Esophagus muscularis mucosa (tissue), 4 donors: ENCODE results near the gene ADCY5. TPM values are rescaled to one million over a fixed set of nuclear protein-coding genes. Genes with fewer than 3 reads are reported as not detected.

Experiments used
- DNase-seq: peaks from one replicate; pipeline ENCODE4 v3.0.0-alpha.2; 2017; ENCODE audit errors: extremely low spot score
- H3K27ac ChIP-seq, 4 donors: fragments of 200-600 bp; sonication (generic); replicated peaks in 1 of 4; 1 replicate in 3 of 4; 2 replicates in 1 of 4; pipeline ENCODE4 v1.5.1; 2016 to 2019; ENCODE audit warnings: mild to moderate bottlenecking in 1 of 4
- H3K27me3 ChIP-seq, 4 donors: fragments of 200-600 bp; sonication (generic); one replicate each; pipeline versions ENCODE4 v1.5.1 to v1.6.0; 2016 to 2019
- H3K36me3 ChIP-seq, 4 donors: fragments of 200-600 bp; sonication (generic); one replicate each; pipeline ENCODE4 v1.5.1; 2016 to 2019
- H3K4me1 ChIP-seq, 4 donors: fragments of 200-600 bp; sonication (generic); one replicate each; pipeline ENCODE4 v1.5.1; 2016 to 2019
- H3K4me3 ChIP-seq, 4 donors: fragments of 200-600 bp; sonication (generic); 1 replicate in 2 of 4; 2 replicates in 2 of 4; pipeline ENCODE4 v1.5.1; 2016 to 2019; ENCODE audit warnings: mild to moderate bottlenecking in 4 of 4, moderate library complexity in 1 of 4
- H3K9me3 ChIP-seq, 4 donors: fragments of 200-600 bp; sonication (generic); 1 replicate in 3 of 4; 2 replicates in 1 of 4; pipeline ENCODE4 v1.5.1; 2016 to 2019
- CTCF ChIP-seq, 3 experiments: fragments of 200-600 bp in 2 of 3; fragments of 450-650 bp in 1 of 3; sonication (generic) in 2 of 3; IDR thresholded peaks; one replicate each; pipeline ENCODE4 v1.5.1; 2017 to 2019; ENCODE audit warnings: antibody characterized with exemption in 3 of 3, mild to moderate bottlenecking in 2 of 3, moderate library complexity in 1 of 3
- EP300 ChIP-seq: sonication (generic); formaldehyde crosslinking; IDR thresholded peaks from one replicate; pipeline ENCODE4 v1.6.1; 2017; ENCODE audit warnings: antibody characterized with exemption
- POLR2A ChIP-seq: fragments of 450-650 bp; IDR thresholded peaks from one replicate; pipeline ENCODE4 v1.6.1; 2017; ENCODE audit warnings: antibody characterized with exemption, moderate library complexity, mild to moderate bottlenecking, low read depth
- POLR2AphosphoS5 ChIP-seq, 2 donors: sonication (generic); formaldehyde crosslinking; IDR thresholded peaks; one replicate each; pipeline ENCODE4 v1.6.1; 2017; ENCODE audit warnings: antibody characterized with exemption in 2 of 2
- WGBS: methylation state at CpG from one replicate; pipeline ENCODE4 v1.1.5; 2018; 5-methylcytosine and 5-hydroxymethylcytosine counted together
- intact Hi-C: fragments of 100-400 bp; cut with DNase I; formaldehyde crosslinking; loops from one replicate; pipeline ENCODE4 v1.15.1; 2023
- total RNA-seq, 4 donors: library from RNA; depleted of rRNA; stranded (reverse); fragments of >200 nt; gene quantifications; one replicate each; pipeline versions ENCODE4 v1.1.0 to v1.2.1, GENCODE V29; 2016

The ADCY5 gene
- total RNA-seq, 4 donors from 2014 or later, result 133 to 228 (median 189) TPM

- H3K36me3 ChIP-seq, result peaks cover 58 to 100% (median 72%) of the 10 kb centered on the region in 4 donors
- H3K9me3 ChIP-seq, result no peaks in the 10 kb centered on the region
- DNase-seq, result no peak
- H3K27me3 ChIP-seq, result no peaks in the 10 kb centered on the region
- WGBS, result 92% methylated on average over 3 of the region's 4 CpGs
- intact Hi-C loops, result no loop called here
- no peak overlapping the region for H3K27ac ChIP-seq
- H3K4me1 ChIP-seq, result peaks cover 0 to 12% (median 5%) of the 10 kb centered on the region in 4 donors
- TF ChIP-seq POLR2AphosphoS5 (IDR thresholded peaks at IDR 0.05) (no peak), POLR2A (no peak), CTCF (IDR thresholded peaks at IDR 0.05) (no peak), EP300 (no peak)
- no peak overlapping the region for H3K4me3 ChIP-seq
Measured at GRCh38 chr3:123285479-123285878, 163.4 kb downstream of the ADCY5 start.

- H3K27me3 ChIP-seq, result no peaks in the 10 kb centered on the region
- no peak for TF ChIP-seq POLR2AphosphoS5 (IDR thresholded peaks at IDR 0.05)
- TF ChIP-seq POLR2A, result no peak
- no peak for TF ChIP-seq CTCF (IDR thresholded peaks at IDR 0.05)
- TF ChIP-seq EP300, result no peak
- 83% methylated on average over 8 of the region's 9 CpGs for WGBS
- H3K36me3 ChIP-seq, result peaks cover 54 to 97% (median 70%) of the 10 kb centered on the region in 4 donors
- H3K4me1 ChIP-seq, result peaks cover 0 to 8% (median under 1%) of the 10 kb centered on the region in 4 donors
- no peak overlapping the region for H3K4me3 ChIP-seq
- H3K27ac ChIP-seq, result no peak overlapping the region
- peak; percentile 47 for DNase-seq
- no peaks in the 10 kb centered on the region for H3K9me3 ChIP-seq
- intact Hi-C loops, result no loop called here
Measured at GRCh38 chr3:123285066-123285465, 163.8 kb downstream of the ADCY5 start.

- no peaks in the 10 kb centered on the region for H3K9me3 ChIP-seq
- peaks cover 49 to 91% (median 65%) of the 10 kb centered on the region in 4 donors for H3K36me3 ChIP-seq
- intact Hi-C loops, result no loop called here
- H3K27me3 ChIP-seq, result no peaks in the 10 kb centered on the region
- H3K27ac ChIP-seq, result peak overlapping the region in 1 of 4 donors; percentile 34
- WGBS, result 87% methylated on average over 9 of the region's 18 CpGs
- peaks cover 0 to 3% (median 0%) of the 10 kb centered on the region in 4 donors for H3K4me1 ChIP-seq
- TF ChIP-seq CTCF (IDR thresholded peaks at IDR 0.05) (no peak), EP300 (no peak), POLR2AphosphoS5 (IDR thresholded peaks at IDR 0.05) (no peak), POLR2A (no peak)
- no peak overlapping the region for H3K4me3 ChIP-seq
- DNase-seq, result peak; percentile 84
Measured at GRCh38 chr3:123284399-123285010, 164.4 kb downstream of the ADCY5 start.

- WGBS, result 87% methylated on average over 14 of the region's 17 CpGs
- Histone ChIP-seq H3K9me3 (no peaks in the 10 kb centered on the region), H3K27me3 (no peaks in the 10 kb centered on the region), H3K4me3 (no peak overlapping the region), H3K27ac (no peak overlapping the region), H3K36me3 (peaks cover 47 to 85% (median 61%) of the 10 kb centered on the region in 4 donors), H3K4me1 (no peaks in the 10 kb centered on the region)
- TF ChIP-seq CTCF (IDR thresholded peaks at IDR 0.05) (no peak), EP300 (no peak), POLR2A (no peak), POLR2AphosphoS5 (IDR thresholded peaks at IDR 0.05) (no peak)
- peak; percentile 68 for DNase-seq
- intact Hi-C loops, result no loop called here
Measured at GRCh38 chr3:123283657-123284398, 165.1 kb downstream of the ADCY5 start.
